ENCODE data around the gene GNAS.

The GNAS gene

GRCh38 chr20:58832457-58832856 lies 20.1 kb upstream of the GNAS start:
- no peak overlapping the region for H3K9ac ChIP-seq (ENCODE audit: low read depth, low read length, poor library complexity, severe bottlenecking)
- H3F3A ChIP-seq (ENCODE audit: low read depth): no peaks in the 10 kb centered on the region
- H3K36me3 ChIP-seq (ENCODE audit: insufficient read depth, low read length): no peaks in the 10 kb centered on the region
- H2AFZ ChIP-seq (ENCODE audit: low read length): no peak overlapping the region
- no peaks in the 10 kb centered on the region for H4K20me1 ChIP-seq (ENCODE audit: insufficient read depth, low read length, poor library complexity, severe bottlenecking)
- H3K9me2 ChIP-seq (replicated peaks; ENCODE audit: low read depth, low read length): no peaks in the 10 kb centered on the region
- H3K27me3 ChIP-seq (ENCODE audit: insufficient read depth, low read length, poor library complexity, severe bottlenecking): no peaks in the 10 kb centered on the region
- no peaks in the 10 kb centered on the region for H3K79me2 ChIP-seq (ENCODE audit: insufficient read depth, low read length)
- H3K4me1 ChIP-seq (ENCODE audit: insufficient read depth, low read length, poor library complexity, severe bottlenecking): no peaks in the 10 kb centered on the region
- H3K4me2 ChIP-seq (ENCODE audit: low read depth, low read length, poor library complexity, severe bottlenecking): no peak overlapping the region
- H3K4me3 ChIP-seq (ENCODE audit: low read length, poor library complexity, severe bottlenecking): no peak overlapping the region
- H3K9me3 ChIP-seq (ENCODE audit: insufficient read depth, low read depth, low read length): no peaks in the 10 kb centered on the region
- TF ChIP-seq CTCF (conservative IDR thresholded peaks at IDR 0.05; ENCODE audit: low read length): no peak
- no peak for TF ChIP-seq EZH2phosphoT487 (IDR thresholded peaks at IDR 0.05; ENCODE audit: borderline replicate concordance)

GRCh38 chr20:58833921-58834320 lies 18.6 kb upstream of the GNAS start:
- no peak overlapping the region for H2AFZ ChIP-seq (ENCODE audit: low read length)
- H3K27me3 ChIP-seq (ENCODE audit: insufficient read depth, low read length, poor library complexity, severe bottlenecking): no peaks in the 10 kb centered on the region
- no peak overlapping the region for H3K9ac ChIP-seq (ENCODE audit: low read depth, low read length, poor library complexity, severe bottlenecking)
- no peak overlapping the region for H3K4me3 ChIP-seq (ENCODE audit: low read length, poor library complexity, severe bottlenecking)
- no peaks in the 10 kb centered on the region for H4K20me1 ChIP-seq (ENCODE audit: insufficient read depth, low read length, poor library complexity, severe bottlenecking)
- H3K4me2 ChIP-seq (ENCODE audit: low read depth, low read length, poor library complexity, severe bottlenecking): no peak overlapping the region
- H3K36me3 ChIP-seq (ENCODE audit: insufficient read depth, low read length): no peaks in the 10 kb centered on the region
- H3K9me3 ChIP-seq (ENCODE audit: insufficient read depth, low read depth, low read length): no peaks in the 10 kb centered on the region
- H3K4me1 ChIP-seq (ENCODE audit: insufficient read depth, low read length, poor library complexity, severe bottlenecking): no peaks in the 10 kb centered on the region
- H3K9me2 ChIP-seq (replicated peaks; ENCODE audit: low read depth, low read length): no peaks in the 10 kb centered on the region
- no peaks in the 10 kb centered on the region for H3K79me2 ChIP-seq (ENCODE audit: insufficient read depth, low read length)
- TF ChIP-seq EZH2phosphoT487 (IDR thresholded peaks at IDR 0.05; ENCODE audit: borderline replicate concordance) (no peak), CTCF (conservative IDR thresholded peaks at IDR 0.05; ENCODE audit: low read length) (no peak)
- H3F3A ChIP-seq (ENCODE audit: low read depth): no peaks in the 10 kb centered on the region

- Histone ChIP-seq H3K4me3 (ENCODE audit: low read length, poor library complexity, severe bottlenecking) (no peak overlapping the region), H2AFZ (ENCODE audit: low read length) (no peak overlapping the region), H3K4me2 (ENCODE audit: low read depth, low read length, poor library complexity, severe bottlenecking) (no peak overlapping the region), H4K20me1 (ENCODE audit: insufficient read depth, low read length, poor library complexity, severe bottlenecking) (no peaks in the 10 kb centered on the region), H3K36me3 (ENCODE audit: insufficient read depth, low read length) (no peaks in the 10 kb centered on the region), H3K27me3 (ENCODE audit: insufficient read depth, low read length, poor library complexity, severe bottlenecking) (no peaks in the 10 kb centered on the region), H3K9me2 (replicated peaks; ENCODE audit: low read depth, low read length) (no peaks in the 10 kb centered on the region), H3F3A (ENCODE audit: low read depth) (no peaks in the 10 kb centered on the region), H3K4me1 (ENCODE audit: insufficient read depth, low read length, poor library complexity, severe bottlenecking) (no peaks in the 10 kb centered on the region), H3K9ac (ENCODE audit: low read depth, low read length, poor library complexity, severe bottlenecking) (no peak overlapping the region), H3K9me3 (ENCODE audit: insufficient read depth, low read depth, low read length) (no peaks in the 10 kb centered on the region), H3K79me2 (ENCODE audit: insufficient read depth, low read length) (no peaks in the 10 kb centered on the region)
- TF ChIP-seq EZH2phosphoT487 (IDR thresholded peaks at IDR 0.05; ENCODE audit: borderline replicate concordance) (no peak), CTCF (conservative IDR thresholded peaks at IDR 0.05; ENCODE audit: low read length) (no peak)
Observed at GRCh38 chr20:58835231-58835630, 17.3 kb upstream of the GNAS start.
